Stimulated activated naive CD8-positive, alpha-beta T cell treated with anti-CD3 and anti-CD28 coated beads, Interleukin-15, Interleukin-2, amounts not matched to agents 100 U/mL and 50 U/mL, for 24 hours (primary cell): ENCODE data around the gene FGFRL1.
"Not testable (repeated sequence)": the region's sequence is repeated elsewhere in the genome, so short reads cannot be mapped to it uniquely, and the experiment has no call there.

Experiments
- ATAC-seq: fragments of 150-1000 bp; cut with Tn5 transposase; one replicate; pipeline ENCODE4 v1.10.0; 2021
- DNase-seq: peaks from one replicate; pipeline ENCODE4 v3.0.0; 2021

The FGFRL1 gene

DNA sequence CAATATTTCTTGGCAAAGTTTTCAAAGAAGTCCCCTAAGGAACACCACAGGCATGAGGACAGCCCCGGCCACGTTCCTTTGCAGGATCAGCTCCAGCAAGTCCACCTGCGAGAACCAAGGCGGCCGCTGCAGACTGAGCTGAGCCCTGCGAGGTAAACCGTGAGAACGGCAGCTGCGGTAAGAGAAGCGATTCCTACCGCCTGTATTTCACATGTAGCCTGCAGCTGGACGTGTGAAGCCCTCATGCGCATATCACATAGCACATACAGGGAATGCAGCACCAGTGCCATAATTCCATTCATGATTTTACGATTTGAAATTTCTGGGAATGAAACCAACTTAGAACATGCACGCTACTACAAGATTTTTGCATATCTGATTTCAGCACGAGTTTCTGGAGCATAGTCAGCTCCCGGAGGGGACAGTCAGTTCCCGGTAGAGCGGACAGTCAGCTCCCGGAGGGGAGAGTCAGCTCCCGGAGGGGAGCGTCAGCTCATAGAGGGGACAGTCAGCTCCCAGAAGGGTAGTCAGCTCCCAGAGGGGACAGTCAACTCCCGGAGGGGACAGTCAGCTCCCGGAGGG is 41.7 kb downstream of the FGFRL1 start:
- ATAC-seq (no peak), DNase-seq (no peak)

DNA sequence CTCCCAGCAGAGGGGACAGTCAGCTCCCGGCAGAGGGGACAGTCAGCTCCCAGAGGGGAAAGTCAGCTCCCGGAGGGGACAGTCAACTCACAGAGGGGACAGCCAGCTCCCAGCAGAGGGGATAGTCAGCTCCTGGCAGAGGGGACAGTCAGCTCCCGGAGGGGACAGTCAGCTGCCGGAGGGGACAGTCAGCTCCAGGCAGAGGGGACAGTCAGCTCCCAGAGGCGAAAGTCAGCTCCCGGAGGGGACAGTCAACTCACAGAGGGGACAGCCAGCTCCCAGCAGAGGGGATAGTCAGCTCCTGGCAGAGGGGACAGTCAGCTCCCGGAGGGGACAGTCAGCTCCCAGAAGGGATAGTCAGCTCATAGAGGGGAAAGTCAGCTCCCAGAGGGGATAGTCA is 42.5 kb downstream of the FGFRL1 start:
- not testable (repeated sequence) for DNase-seq, ATAC-seq

GRCh38 chr4:1054696-1055242 is 43.3 kb downstream of the FGFRL1 start:
- not testable (repeated sequence) for DNase-seq, ATAC-seq

DNA sequence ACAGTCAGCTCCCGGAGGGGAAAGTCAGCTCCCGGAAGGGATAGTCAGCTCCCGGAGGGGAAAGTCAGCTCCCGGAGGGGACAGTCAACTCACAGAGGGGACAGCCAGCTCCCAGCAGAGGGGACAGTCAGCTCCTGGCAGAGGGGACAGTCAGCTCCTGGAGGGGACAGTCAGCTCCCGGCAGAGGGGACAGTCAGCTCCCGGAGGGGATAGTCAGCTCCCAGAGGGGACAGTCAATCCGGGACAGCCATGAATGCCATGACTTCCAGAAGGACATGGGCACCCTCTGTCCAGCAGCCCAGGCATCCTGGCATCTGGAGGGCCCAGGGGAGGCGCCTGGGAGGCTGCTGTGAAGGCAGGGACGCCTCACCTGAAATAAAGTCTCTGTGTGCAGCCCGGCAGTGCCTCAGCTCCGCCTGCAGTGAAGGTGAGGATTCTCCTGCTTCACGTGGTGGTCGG is 43.8 kb downstream of the FGFRL1 start:
- not testable (repeated sequence) for DNase-seq
- peak; percentile 40 for ATAC-seq

DNA sequence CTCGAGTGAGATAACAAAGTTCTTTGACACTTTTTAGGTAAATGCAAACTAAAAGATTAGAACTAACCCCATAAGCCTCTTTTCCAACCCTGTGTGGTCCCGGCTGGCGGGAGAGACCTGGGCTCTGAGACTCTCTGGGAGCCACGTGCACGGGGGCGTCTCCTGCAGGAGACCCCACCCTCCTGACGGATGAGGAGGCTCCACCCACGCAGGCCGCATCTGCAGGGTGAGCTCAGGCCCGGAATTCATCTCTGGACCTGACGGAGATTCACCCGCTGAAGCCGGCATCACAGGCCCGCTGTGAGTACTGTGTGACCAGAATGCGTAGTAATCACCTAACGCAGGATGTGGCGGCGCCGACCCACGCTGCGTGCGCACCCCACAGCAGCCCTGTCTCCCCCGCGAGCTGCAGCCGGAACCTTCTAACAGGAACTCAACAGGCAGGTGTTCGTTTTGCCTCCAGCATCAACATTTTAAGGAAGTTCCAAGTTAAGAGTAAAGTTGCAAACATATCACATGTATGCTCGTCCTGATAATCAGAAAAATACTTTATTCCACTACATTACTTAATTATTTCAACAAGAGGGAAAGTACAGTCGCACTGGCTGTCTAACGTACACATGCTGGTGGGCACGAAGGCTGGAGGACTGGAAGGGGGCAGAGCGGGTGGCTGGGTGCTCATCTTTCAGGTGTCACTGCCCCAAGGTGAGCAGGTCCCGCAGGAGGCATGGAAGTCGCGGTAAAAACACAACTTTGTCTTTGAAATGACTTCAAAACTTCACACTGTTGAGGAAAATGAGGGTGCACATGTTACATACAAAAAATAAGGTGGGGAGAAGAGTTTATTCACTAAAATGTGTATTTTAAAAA is 44.5 kb downstream of the FGFRL1 start:
- ATAC-seq (peak; percentile 92), DNase-seq (peak; percentile 77)

- ATAC-seq (no peak), DNase-seq (no peak)
These were observed 45.4 kb downstream of the FGFRL1 start for GRCh38 chr4:1056671-1057402.

GRCh38 chr4:1057403-1057745 is 45.9 kb downstream of the FGFRL1 start:
- DNase-seq: no peak
- no peak for ATAC-seq

DNA sequence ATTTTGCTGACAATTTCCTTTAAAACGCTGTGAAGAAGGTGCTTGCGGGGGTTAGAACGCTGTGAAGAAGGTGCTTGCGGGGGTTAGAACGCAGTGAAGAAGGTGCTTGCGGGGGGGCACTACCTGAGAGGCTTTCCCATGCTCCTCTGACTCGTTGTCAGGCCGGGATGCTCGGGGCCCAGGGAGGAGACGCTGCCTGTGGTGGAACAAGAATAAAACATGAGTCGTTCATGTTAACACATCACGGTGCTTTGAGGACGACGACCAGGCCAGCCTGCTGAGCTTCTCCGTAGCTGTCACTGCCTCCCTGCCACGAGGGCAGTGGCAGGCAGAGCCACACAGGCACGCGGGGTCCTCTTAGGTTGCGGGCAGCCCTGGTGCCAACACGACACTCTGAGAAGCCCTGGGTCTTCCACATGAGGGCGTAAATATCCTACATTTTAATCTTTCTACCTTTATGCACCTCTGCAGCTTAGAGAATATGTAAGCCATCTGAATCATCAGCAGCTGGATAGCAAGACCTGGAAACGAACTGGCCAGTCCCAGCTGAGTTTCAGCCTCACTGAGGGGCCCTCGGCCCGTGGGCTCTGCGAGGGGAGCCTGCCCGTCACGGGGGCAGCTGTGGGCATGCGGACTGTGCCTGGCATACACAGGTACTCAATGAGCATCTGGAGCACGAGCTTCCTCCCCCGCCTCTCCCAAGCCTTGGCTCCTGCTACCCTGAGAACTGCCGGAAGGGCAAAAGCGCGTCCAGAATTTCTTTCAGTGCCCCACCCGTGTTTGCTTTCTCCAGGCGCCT is 47.0 kb downstream of the FGFRL1 start:
- ATAC-seq: no peak

DNA sequence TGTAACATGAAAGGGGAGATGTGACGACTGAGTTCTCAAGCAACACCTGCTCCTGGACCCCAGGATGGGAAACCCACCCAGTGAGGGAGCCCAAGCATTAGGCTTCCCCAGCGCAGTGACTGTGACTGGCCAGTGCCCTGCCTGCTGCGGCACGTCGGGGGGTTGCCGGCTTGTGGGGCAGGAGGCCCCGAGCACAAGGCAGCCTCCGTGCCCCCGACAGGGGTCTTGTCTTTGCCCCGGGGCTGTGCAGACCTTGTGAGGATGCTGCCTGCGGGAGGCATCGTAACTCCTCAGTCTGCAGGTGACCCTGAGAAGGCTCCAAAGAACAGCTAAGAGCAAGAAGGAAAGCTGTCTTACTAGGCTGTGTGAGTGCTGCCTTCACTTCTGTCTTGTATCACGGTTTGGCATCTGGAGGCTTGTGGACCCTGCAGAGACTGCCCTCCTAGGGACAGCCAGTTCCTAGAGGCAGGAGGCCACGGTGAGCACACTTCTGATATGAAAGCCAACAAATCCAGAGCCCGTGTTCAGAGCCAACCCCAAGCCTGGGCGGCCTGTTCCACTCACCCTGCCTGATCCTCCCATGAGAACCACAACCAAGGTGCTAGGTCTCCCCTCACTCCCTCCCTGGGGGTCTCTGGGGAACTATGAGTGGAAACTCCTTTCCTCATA is 47.7 kb downstream of the FGFRL1 start:
- no peak for ATAC-seq
- DNase-seq: no peak

More for the DNA sequence above, 47.0 kb downstream of the FGFRL1 start:
- no peak for DNase-seq

DNA sequence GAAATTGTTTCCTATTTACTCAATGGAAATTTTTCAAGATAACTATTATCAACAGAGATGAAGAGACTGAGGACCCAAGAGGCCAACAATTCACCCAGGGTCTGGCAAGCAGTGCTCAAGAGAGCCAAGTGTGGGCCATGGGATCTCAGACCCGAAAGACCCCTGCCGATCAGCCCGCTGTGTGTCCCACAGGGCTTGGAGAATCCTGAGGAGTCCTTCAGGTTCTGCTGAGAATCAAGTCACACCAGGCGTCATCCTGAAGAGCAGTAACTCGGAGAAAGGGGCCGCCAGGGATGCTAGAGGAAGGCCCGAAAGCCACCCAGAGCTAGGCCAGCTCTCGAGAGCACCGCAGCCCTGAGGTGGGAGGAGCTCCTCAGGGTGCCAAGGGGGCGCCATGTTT is 48.7 kb downstream of the FGFRL1 start:
- no peak for ATAC-seq

GRCh38 chr4:1060621-1061020 is 49.2 kb downstream of the FGFRL1 start:
- ATAC-seq (no peak), DNase-seq (no peak)

More for the DNA sequence above, 48.7 kb downstream of the FGFRL1 start:
- DNase-seq: no peak

DNA sequence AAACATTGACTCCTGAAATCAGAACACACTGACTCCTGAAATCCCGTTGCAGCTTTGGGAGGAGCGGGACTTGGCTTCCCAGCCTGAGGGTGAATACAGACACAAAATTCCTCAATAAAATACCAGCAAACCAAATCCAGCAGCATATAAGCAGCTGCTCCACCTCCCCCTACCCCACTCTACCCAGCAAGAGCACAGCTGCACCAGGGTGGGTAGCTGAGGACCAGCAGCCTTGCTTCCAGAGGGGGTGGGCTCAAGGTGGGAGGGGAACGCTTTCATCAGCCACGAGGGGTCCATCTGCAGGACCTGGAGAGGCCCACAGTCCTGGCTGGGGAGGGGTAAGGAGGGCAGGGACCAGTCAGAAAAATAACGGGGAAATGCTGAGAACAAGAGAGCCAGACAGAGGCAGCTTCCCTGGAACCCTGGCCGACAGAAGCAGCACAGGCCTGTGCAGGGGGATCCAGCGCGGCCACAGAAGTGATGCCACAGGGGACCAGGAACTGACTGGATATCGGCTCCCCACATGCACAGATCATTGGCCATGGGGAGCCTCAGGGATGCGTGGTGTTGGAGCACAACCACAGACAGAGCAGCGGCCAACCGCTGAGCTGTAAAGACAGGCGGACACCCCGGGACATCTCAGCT is 49.8 kb downstream of the FGFRL1 start:
- ATAC-seq (no peak), DNase-seq (no peak)

DNA sequence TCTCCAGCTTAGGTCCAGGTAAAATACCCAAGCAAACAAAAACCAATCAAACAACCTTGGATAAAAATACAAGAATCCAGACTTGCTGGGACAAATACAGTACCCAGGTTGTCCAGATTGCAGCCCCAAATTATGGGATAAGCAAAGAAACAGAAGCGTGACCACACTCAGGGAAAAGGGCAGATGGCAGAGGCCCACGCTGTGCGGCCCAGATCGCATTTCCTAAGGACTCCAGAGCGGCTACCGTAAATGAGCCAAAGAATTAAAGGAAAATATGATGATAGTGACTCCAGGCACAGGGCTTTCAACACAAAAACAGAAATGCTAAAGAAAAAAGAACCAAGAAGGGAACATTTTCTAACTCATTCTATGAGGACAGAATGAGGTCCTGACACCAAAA is 50.3 kb downstream of the FGFRL1 start:
- no peak for ATAC-seq
- DNase-seq: no peak

GRCh38 chr4:1062419-1062818 is 51.0 kb downstream of the FGFRL1 start:
- ATAC-seq: no peak
- no peak for DNase-seq

DNA sequence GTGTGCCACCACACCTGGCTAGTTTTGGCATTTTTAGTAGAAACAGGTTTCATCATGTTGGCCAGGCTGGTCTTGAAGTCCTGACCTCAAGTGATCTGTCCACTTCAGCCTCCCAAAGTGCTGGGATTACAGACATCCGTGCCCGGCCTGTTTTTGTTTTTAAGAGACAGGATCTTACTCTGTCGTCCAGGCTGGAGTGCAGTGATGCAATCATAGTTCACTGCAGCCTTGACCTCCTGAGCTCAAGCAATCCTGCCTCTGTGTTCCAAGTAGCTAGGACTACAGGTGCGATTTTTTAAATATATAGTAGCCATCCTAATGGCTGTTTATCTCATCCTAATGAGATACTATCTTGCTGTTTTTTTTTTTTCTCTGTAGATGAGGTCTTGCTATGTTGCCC is 54.3 kb downstream of the FGFRL1 start:
- DNase-seq: no peak
- no peak for ATAC-seq

- ATAC-seq: no peak
- no peak for DNase-seq
These were observed 58.0 kb downstream of the FGFRL1 start for GRCh38 chr4:1069394-1069793.

GRCh38 chr4:1072830-1073446 is 61.5 kb downstream of the FGFRL1 start:
- ATAC-seq: peak; percentile 88
- DNase-seq: peak; percentile 58

DNA sequence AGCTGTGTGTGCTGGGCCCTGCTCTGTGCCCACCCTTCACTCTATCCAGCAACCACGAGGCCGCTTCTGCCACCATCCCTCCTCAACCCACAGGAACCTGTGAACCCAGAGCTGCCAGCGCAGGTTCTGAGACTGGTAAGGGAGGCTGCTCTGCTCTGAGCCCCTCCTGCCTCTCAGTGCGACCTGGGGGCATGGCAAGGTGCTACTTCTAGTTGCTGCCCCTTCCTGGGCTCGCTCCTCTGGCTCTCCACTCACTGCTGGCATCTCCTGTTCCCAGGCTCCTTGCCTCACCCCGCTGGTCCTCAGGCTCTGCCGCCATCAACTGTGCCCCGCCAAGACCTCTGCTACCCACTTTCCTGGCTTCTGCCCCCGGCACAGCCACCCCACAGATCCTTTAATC is 62.7 kb downstream of the FGFRL1 start:
- ATAC-seq (no peak), DNase-seq (no peak)

DNA sequence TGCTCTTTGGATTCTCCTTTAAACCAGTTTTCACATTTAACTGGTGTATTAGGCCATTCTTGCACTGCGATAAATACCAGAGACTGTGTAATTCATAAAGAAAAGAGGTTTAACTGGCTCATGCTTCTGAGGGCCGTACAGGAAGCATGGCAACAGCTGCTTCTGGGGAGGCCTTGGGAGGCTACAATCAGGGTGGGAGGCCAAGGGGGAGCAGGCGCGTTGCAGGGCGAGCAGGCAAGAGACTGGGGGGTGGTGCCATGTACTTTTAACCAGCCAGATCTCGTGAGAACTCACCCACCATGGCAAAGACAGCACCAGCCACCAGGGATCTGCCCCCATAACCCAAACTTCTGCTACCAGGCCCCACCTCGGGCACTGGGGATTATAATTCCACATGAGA is 63.8 kb downstream of the FGFRL1 start:
- DNase-seq (no peak), ATAC-seq (no peak)
